ENCODE measurements around the gene PNRC1.
"Not testable (repeated sequence)": the region's sequence is repeated elsewhere in the genome, so short reads cannot be mapped to it uniquely, and the experiment has no call there.

PNRC1 gene

DNA sequence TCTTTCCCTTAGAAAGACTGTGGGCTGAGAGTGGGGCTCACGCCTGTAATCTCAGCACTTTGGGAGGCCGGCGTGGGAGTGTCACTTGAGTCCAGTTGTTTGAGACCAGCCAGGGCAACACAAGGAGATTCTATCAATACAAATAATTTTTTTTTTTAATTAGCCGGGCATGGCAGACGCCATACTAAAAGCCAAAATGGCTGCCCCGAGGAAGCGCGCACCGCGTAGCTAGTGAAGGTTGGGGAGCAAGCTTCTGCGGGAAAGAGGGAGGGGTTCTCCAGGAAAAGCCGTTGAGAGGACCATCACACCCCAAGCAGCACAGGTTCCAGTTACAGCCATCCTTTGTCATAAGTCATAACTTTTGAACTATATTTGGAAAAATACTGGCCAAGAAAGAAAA, 21.3 kb upstream of the PNRC1 start:
- DNase-seq: no peak

DNA sequence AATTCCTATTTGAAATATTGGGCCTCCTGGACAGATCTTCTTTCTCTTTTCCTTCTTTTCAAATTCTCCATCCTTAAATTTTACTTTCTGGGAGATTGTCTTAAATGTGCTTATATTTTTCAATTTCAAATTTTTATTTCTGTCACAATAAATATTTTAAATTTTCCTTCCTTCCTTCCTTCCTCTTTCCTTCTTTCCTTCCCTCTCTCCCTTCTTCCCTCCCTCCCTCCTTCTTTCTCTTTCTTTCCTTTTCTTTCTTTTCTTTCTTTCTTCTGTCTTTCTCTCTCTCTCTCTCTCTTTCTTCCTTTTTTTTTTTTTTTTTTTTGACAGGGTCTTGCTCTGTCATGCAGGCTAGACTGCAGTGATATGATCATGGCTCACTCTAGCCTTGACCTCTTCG, 16.7 kb upstream of the PNRC1 start:
- DNase-seq: no peak

DNA sequence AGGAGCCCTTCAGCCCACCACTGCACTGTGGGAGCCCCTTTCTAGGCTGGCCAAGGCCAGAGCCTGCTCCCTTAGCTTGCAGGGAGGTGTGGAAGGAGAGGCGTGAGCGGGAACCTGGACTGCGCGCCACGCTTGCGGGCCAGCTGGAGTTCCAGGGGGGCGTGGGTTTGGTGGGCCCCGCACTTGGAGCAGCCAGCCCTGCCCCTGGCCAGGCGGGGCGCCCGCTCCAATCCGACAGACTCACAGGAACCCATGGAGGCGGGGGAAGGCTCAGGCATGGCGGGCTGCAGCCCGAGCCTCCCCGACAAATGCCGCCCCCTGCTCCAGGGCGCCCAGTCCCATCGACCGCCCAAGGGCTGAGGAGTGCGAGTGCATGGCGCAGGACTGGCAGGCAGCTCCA, 15.6 kb upstream of the PNRC1 start:
- not testable (repeated sequence) for DNase-seq

DNA sequence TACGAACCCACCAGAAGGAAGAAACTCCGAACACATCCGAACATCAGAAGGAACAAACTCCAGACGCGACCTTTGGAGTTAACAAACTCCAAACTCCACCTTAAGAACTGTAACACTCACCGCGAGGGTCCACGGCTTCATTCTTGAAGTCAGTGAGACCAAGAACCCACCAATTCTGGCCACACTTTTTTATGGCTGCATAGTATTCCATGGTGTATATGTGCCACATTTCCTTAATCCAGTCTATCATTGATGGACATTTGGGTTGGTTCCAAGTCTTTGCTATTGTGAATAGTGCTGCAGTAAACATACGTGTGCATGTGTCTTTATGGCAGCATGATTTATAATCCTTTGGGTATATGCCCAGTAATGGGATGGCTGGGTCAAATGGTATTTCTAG, 14.4 kb upstream of the PNRC1 start:
- not testable (repeated sequence) for DNase-seq

DNA sequence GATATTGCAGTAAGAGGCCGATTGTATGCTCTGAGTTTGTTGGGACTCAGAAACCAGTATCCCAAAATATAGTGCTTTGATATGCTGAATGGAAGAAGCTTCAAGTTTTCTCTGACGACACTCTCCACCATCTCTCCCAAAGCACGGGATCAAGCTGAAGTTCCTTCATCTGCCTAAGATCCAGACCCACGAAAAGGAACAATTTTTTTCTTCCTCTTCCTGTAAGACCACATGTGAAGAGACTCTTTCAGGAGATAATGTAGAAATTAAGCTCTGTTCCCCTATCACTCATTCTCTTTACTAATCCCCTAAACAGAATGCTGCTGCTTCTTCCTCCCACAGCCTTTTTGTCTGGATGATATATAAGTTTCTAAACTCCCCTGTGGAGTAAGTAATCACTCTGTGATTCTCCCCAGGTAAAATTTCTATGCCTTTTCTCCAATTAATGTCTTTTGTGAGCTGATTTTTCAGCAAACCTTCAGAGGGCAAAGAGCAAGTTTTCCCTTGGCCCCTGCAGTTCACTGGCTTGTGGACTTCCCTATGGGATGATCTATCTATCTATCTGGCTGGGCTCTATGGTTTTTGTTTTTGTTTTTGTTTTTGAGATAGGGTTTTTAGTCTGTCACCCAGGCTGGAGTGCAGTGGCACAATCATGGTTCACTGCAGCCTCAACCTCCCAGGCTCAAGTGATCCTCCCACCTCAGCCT, 13.5 kb upstream of the PNRC1 start:
- DNase-seq: no peak

DNA sequence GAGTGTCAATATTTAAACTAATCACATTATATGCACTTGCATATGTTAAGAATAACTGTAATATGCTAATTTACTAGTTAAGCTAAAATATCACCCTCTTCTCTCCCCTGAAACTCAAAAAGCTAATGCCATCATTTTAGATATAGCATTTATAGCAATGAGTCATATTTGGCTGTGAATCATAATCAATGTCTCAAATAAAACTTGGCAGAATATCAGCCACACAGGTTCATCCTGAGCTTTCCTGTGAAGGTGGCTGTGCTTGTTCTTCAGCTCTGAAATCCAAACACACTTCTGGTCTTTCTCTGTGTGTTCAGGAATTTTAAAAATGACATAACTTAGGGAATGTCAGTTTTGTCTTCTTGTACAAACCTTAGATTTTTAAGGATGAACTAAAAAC, 12.8 kb upstream of the PNRC1 start:
- DNase-seq: no peak

DNA sequence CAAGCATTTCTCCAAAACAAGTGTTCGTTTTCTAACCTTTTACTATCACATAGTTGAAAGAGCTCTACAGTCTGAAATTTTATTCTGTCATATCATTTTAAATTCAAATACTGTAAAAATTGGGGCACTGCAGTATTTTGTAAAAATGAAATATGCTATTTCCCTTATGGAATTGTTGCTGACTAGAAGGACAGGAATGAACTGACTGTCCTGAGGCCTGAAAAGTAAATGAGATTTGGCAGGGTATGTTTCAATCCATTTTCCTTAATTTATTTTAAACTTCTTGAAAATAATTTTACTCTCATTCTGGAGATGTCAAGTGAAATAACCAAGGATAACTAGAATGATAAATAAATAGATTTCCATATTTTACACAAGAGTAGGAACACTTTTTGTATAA, 11.9 kb upstream of the PNRC1 start:
- no peak for DNase-seq

DNA sequence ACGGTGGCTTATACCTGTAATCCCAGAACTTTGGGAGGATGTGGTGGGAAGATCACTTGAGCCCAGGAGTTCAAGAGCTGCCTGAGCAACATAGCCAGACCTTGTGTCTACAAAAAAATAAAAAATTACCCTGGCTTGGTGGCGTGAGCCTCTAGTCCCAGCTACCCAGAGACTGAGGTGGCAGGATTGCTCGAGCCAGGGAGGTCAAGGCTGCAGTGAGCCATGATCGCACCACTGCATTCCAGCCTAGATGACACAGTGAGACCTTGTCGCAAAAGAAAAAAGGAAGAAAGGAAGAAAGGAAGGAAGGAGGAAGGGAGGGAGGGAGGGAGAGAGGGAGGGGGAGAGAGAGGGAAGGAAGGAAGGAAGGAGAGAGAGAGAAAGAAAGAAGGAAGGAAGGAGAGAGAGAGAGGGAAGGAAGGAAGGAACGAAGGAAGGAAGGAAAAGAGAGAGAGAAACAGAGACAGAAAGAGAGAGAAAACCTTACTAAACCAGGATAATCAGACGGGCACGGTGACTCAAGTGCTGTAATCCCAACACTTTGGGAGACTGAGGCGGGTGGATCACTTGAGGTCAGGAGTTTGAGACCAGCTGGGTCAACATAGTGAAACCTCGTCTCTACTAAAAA, 10.9 kb upstream of the PNRC1 start:
- DNase-seq: no peak

DNA sequence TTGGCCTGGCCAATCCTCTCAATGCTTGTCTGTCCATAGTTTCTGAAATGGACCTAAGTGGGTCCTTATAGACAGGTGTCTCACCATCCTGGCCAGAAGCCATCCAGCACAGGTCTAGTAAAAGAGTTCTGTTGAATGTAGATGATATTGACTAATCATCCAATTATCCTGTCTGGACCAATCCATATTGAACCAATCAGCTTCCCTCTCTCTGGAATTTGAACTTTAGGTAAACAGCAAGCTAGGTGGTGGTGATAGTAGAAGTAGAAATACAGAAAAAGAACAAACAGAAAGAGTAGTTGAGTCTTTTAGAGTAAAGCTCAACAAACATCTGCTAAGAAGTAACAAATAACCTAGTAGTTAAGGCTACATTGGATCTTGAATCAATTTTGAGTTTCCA, 9.5 kb upstream of the PNRC1 start:
- DNase-seq: no peak

DNA sequence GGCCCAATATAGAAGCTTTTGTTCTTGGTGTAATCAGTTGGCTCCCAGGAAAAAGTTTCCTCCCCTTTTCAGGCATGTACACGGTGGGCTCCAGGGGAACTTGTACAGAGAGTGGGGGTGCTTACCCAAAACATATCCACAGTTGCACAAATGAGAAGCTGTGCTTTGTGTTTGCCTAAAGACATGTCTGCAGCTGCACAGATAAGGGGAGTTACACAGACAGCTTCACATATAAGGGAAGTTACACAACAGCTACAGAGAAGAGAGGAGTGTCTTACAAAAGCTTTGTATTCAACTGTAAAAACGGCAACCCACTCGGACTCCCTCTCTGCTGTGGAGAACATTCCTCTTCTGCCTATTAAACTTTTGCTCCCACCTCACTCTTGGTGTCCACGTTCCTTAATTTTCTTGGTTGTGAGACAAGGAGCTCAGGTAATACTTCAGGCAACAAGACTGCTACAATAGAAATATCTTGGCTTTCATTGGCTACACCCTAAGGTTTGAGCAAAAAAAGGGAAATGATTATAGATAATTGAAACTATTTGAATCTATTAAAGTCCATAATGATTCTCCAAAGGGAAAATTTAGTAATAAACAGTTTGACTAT, 7.4 kb upstream of the PNRC1 start:
- DNase-seq: no peak

DNA sequence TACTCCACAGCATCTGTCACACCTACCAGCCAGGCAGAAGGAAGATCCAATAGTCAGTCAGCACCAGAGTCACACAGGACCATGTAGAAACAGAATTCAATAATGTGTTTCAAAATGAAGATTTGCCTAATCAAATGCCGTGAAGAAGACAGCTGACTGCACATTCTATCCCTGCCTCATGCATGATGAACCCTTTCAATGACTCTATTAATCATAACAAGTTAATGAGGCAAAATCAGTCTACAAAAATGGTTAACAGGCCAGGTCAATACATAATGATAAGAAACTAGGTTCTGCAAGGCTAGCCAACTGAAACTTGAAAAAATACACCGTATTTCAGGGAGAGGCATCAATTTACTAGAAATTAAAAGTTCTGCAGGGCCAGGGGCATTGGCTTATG, 6.7 kb upstream of the PNRC1 start:
- no peak for DNase-seq

DNA sequence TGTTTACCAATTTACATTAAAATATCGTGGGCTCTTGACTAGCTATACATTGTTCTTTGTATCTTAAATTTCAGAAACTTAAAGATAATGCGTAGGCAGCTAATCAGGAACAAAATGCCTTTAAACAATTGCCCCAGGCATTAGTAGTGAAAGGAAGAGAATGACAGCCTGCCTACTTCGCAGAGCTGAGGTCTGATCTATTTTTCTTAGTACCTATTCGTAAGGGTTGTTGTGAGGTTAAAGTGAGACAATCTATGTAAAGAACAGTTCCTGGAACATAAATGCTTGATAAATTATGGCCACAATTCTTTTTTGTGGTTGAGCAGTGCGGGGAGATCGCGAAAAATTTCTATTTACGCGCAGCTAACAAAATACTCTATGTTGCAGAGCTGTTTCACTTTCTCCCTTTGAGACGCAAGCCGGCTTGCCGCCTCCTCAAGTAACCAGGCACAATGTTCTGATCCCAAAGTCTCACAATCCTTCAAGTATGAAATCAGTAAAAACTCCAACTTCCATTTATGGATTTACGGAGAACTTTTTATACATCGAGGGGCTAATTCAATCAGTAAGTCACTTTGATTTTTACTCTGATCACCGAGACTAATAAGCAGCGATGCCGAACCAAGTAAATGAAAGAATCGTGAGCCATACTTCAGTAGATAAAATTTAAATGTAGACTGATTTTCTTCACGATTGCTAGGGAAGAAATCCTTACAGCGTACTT, 878 bp upstream of the PNRC1 start:
- peak; percentile 6 to 48 for DNase-seq

DNA sequence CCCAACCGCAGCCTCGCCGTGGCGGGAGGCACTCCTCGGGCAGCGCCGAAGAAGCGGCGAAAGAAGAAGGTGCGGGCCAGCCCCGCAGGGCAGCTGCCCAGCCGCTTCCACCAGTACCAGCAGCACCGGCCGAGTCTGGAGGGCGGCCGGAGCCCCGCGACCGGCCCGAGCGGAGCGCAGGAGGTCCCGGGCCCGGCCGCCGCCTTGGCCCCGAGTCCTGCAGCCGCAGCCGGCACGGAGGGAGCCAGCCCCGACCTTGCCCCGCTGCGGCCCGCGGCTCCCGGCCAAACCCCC, 525 bp downstream of the PNRC1 start:
- DNase-seq: no peak

DNA sequence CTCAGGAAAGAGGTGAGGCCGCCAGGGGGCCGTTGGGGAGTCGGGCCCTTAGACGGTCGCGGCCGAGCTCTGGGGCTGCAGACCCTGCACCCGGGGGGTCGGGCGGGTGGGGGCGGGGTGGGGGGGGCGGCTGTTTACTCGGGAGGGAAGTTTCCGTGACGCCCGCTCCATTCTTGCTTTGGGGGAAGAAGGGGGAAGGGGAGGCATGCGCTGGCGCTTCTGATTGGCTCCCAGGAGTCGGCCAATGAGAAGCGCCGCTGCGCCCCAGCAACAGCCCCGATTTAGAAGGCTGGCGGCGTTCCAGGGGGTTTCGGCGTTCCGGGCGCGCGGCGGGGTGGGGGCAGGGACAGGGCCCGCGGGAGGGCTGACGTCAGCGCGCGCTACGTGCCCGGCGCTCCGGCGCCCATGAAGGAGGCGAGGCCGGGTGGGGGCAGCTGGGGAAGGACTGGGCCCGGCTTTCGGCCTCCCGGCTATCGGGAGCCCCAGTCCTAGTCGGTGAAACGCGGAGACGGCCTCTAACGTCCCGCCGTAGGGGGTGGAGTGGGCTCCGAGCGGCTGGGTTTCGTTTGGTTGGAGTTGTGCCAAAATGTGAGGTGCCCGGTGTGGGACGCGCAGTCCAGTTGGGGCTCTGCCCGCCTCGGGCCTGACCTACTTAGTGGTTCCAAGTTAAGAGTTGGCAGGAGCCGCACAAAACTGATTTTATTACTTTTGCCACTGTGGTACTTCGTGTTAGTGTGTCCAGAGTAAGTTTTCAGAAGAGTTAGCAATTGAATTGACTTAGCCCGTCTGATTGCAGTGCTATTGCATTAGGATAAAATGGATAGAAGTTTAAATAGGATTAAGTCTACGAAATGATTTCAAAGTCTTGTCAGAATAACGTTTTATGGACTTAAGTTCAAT, 1.1 kb downstream of the PNRC1 start:
- peak; percentile 95 to 96 for DNase-seq

DNA sequence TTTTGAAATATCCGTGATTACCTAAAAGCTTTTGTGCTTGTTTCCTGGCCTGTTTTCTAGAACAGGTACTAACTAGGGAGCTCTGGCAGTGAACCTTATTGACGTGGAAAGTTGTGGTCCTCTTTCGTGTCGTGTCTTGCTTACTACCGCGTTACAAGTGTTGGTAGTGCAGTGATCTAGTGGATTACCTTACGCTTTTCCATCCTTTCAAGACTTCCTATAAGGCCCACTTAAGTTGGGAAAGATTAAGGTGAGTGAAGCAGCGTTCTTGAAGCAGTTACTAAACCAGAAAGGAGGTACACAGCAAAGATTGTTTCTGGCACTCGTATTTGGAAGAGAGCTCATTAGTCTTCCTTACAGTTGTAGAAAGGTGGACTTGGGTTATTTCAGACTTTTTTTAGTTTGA, 1.9 kb downstream of the PNRC1 start:
- DNase-seq: peak in 1 of 2 experiments; percentile 27

DNA sequence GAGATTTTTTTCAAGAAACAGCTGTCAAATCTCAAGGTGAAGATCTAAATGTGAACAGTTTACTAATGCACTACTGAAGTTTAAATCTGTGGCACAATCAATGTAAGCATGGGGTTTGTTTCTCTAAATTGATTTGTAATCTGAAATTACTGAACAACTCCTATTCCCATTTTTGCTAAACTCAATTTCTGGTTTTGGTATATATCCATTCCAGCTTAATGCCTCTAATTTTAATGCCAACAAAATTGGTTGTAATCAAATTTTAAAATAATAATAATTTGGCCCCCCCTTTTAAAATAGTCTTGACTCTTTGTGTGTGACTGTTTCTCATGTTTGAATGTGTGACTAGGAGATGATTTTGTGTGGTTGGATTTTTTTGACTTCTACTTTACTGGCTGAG, 4.0 kb downstream of the PNRC1 start:
- no peak for DNase-seq

DNA sequence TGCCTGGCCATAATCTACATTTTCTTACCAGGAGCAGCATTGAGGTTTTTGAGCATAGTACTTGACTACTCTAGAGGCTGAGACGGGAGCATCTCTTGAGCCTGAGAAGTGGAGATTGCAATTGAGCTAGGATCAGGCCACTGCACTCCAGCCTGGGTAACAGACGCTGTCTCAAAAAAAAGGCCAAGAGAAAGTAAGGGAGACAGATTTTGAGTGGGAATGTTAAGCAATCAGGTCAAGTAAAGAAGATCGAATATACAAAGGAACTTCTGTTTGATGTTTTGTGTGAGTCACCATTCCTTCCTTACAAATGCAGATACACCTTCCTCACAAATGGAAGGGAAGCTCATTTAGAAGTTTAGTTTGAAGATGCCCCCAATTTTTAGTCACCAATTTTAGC, 4.4 kb downstream of the PNRC1 start:
- DNase-seq: peak in 1 of 2 experiments; percentile 5

DNA sequence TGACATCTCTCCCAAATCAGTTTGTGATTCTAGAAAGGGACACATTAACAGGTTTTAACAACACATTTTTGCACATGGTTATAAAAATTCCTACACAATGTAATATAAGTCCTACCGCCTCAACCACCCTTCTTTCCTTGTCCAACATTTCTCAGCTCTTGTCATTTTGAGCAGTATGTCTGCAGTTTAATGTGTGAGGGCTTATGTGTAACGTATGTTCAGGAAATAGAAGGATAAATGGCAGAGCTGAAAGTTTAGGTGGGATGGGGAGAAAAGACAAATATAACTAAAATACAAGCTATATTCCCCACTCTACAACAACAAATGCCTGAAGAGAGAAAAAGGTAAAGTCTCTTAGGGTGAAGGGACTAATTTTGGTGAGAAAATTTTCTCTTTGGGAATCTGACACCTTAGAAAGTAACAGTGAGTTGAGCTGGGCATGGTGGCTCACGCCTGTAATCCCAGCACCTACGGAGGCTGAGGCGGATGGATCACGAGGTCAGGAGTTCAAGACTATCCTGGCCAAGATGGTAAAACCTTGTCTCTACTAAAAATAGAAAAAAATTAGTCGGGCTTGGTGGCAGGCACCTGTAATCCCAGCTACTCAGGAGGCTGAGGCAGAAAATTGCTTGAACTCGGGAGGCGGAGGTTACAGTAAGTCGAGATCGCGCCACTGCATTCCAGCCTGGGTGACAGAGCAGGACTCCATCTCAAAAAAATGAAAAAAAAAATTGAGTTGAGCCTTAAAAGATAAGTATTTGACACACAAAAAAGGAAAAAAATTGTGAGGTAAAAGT, 5.1 kb downstream of the PNRC1 start:
- DNase-seq: no peak

DNA sequence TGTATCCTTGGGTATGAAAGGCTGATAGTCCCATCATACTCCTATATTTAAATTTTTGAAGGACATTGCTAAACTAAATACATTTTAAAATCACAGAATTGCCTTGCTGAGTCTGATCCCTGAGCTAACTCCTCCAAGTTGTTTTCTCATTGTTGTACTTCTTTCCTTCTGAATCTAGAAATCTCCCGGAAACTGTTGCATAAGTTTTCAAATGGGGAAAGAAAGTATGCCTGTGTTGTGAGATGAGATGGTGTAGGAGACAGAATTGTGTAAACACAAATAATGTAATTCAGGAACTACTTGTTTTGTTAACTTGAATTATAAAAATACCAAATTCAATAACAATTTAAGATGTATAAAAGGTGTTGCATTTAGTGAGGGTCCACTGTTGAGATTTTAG, 7.3 kb downstream of the PNRC1 start:
- no peak for DNase-seq

DNA sequence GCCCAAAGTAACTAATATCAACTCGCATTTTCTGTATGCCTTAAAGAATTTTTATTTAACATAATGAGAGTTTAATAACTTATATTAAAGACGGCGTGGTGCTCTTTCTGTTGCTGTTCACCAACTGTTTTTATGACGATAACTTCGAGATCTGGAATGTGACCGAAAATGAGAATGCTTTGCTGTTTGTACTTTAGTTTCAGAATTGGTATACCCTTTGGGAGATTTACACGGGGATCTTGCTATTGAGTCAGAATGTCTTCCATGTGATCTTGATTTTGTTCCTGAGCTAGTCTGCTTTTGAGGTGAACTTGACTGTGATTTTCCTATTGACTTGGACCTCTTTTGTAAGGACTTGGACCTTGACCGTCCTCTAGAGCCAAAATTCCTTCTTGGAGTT, 17.9 kb downstream of the PNRC1 start:
- no peak for DNase-seq

DNA sequence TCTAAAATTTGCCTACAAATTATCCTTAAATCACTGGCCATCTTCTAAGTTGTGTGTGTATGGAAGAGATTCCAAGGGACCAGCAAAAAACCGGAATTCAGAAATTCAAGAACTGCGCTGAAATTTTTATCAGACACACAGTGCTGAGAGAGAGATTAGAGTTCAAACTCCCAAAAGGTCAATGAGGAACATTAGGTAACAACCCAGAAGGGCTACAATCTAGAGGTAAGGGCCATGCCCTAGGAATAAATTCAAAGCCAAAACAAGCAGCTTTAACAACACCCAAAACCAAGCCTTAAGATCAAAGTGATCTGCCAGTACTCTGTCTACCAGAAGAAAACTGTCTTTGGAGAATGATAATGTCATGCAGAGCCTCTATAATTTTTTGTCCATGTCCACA, 19.6 kb downstream of the PNRC1 start:
- DNase-seq: no peak

DNA sequence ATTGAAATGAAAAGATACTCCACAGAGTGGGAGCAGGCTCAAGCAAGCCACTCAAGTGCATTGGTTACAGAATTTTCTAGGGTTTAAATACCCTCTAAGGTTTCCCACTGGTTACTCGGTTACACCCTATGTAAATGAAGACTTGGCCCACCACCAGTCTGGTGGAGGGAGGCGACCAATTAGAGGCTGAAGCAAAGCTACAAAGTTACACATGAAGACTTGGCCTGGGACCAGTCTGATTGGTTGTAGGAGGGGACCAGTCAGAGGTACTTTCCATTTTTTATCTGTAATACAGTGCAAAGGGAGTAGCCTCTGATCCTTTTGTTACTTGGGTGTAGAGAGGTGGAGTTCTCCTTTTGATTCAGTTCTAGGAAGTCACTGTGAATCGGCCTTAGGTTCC, 29.7 kb downstream of the PNRC1 start:
- DNase-seq: no peak

Measured in NCI-H524 (cell line).